IPS-11a (cell line): ENCODE results near the gene CHRM4.
"Not testable (repeated sequence)": the region's sequence is repeated elsewhere in the genome, so short reads cannot be mapped to it uniquely, and the experiment has no call there.

ENCODE experiments used
- H3K4me3 ChIP-seq: one replicate; pipeline ENCODE4 v1.5.1; 2013; ENCODE audit warnings: low read depth, low read length, control low read depth

CHRM4 gene

GRCh38 chr11:46383404-46383758, 8.2 kb downstream of the CHRM4 start:
- no peak overlapping the region for H3K4me3 ChIP-seq

- H3K4me3 ChIP-seq, result peak overlapping the region; percentile 81
Observed at GRCh38 chr11:46382646-46383403, 8.8 kb downstream of the CHRM4 start.

- H3K4me3 ChIP-seq, result peak overlapping the region; percentile 81
Observed at GRCh38 chr11:46381819-46382645, 9.5 kb downstream of the CHRM4 start.

GRCh38 chr11:46381048-46381818, 10.3 kb downstream of the CHRM4 start, which contains the start of gene MDK:
MDK (plus strand) TSS chr11:46381669; CDS start chr11:46382058, 389 bp downstream.
- peak within 1 kb of the TSS; percentile 81 for H3K4me3 ChIP-seq

GRCh38 chr11:46380340-46381047, 11.1 kb downstream of the CHRM4 start:
- H3K4me3 ChIP-seq, result peak overlapping the region; percentile 50

GRCh38 chr11:46379482-46380293, 11.9 kb downstream of the CHRM4 start:
- H3K4me3 ChIP-seq, result peak overlapping the region; percentile 13

- H3K4me3 ChIP-seq, result no peak overlapping the region
Observed at GRCh38 chr11:46378811-46379481, 12.6 kb downstream of the CHRM4 start.

- H3K4me3 ChIP-seq, result no peak overlapping the region
Observed at GRCh38 chr11:46378296-46378695, 13.3 kb downstream of the CHRM4 start.

- H3K4me3 ChIP-seq, result no peak overlapping the region
Observed at GRCh38 chr11:46377831-46378230, 13.7 kb downstream of the CHRM4 start.

GRCh38 chr11:46377290-46377689, 14.3 kb downstream of the CHRM4 start:
- H3K4me3 ChIP-seq, result no peak overlapping the region

- no peak overlapping the region for H3K4me3 ChIP-seq
Observed at GRCh38 chr11:46376258-46377050, 15.1 kb downstream of the CHRM4 start.

GRCh38 chr11:46375392-46376101, 16.0 kb downstream of the CHRM4 start:
- H3K4me3 ChIP-seq, result no peak overlapping the region

GRCh38 chr11:46374815-46375214, 16.8 kb downstream of the CHRM4 start:
- no peak overlapping the region for H3K4me3 ChIP-seq

GRCh38 chr11:46373787-46374740, 17.5 kb downstream of the CHRM4 start:
- H3K4me3 ChIP-seq, result no peak overlapping the region

GRCh38 chr11:46372501-46372900, 19.1 kb downstream of the CHRM4 start:
- H3K4me3 ChIP-seq, result not testable (repeated sequence)

GRCh38 chr11:46372086-46372485, 19.5 kb downstream of the CHRM4 start:
- no peak overlapping the region for H3K4me3 ChIP-seq

- H3K4me3 ChIP-seq, result not testable (repeated sequence)
Observed at GRCh38 chr11:46371262-46371661, 20.3 kb downstream of the CHRM4 start.
